Heart left ventricle (tissue), 16 donors: ENCODE data around the gene TMEM139. TPM values are rescaled to one million over a fixed set of nuclear protein-coding genes. Genes with fewer than 3 reads are reported as not detected.

Experiments used
- ATAC-seq, 4 donors: fragments of 200-7000 bp; cut with Tn5 transposase; one replicate each; pipeline ENCODE4 v1.9.1; 2020 to 2022; ENCODE audit warnings: moderate library complexity in 4 of 4, mild to moderate bottlenecking in 3 of 4, moderate number of reproducible peaks in 1 of 4
- DNase-seq, 5 donors: peaks; one replicate each; pipeline ENCODE4 v3.0.0-alpha.2; 2020
- H3K27ac ChIP-seq, 12 donors: fragments of 200-600 bp; sonication (generic) in 4 of 12; one replicate each; pipeline versions ENCODE4 v1.5.0 to v1.8.0; 2016 to 2022; ENCODE audit warnings: mild to moderate bottlenecking in 2 of 12
- H3K27me3 ChIP-seq, 9 donors: fragments of 200-600 bp; sonication (generic) in 2 of 9; one replicate each; pipeline versions ENCODE4 v1.5.1 to v1.8.0; 2016 to 2022; ENCODE audit warnings: mild to moderate bottlenecking in 3 of 9
- H3K36me3 ChIP-seq, 9 donors: fragments of 200-600 bp; sonication (generic) in 2 of 9; one replicate each; pipeline versions ENCODE4 v1.5.0 to v1.8.0; 2018 to 2022; ENCODE audit warnings: mild to moderate bottlenecking in 2 of 9
- H3K4me1 ChIP-seq, 12 donors: fragments of 200-600 bp; sonication (generic) in 4 of 12; one replicate each; pipeline versions ENCODE4 v1.5.0 to v1.8.0; 2016 to 2022; ENCODE audit warnings: mild to moderate bottlenecking in 3 of 12
- H3K4me3 ChIP-seq, 12 donors: fragments of 200-600 bp; sonication (generic) in 4 of 12; one replicate each; pipeline versions ENCODE4 v1.5.0 to v1.8.0; 2017 to 2022; ENCODE audit warnings: mild to moderate bottlenecking in 9 of 12, moderate library complexity in 4 of 12
- H3K9me3 ChIP-seq, 12 donors: fragments of 200-600 bp; sonication (generic) in 4 of 12; one replicate each; pipeline versions ENCODE4 v1.5.0 to v1.8.0; 2016 to 2022; ENCODE audit warnings: mild to moderate bottlenecking in 1 of 12
- CTCF ChIP-seq, 12 donors: fragments of 200-600 bp; sonication (generic) in 4 of 12; IDR thresholded peaks; one replicate each; pipeline versions ENCODE4 v1.5.0 to v1.8.0; 2018 to 2022; ENCODE audit warnings: antibody characterized with exemption in 12 of 12, mild to moderate bottlenecking in 5 of 12
- POLR2A ChIP-seq, 2 donors: fragments of 450-650 bp; IDR thresholded peaks; one replicate each; pipeline ENCODE4 v1.6.1; 2017; ENCODE audit warnings: antibody characterized with exemption in 2 of 2, mild to moderate bottlenecking in 2 of 2, moderate library complexity in 2 of 2
- WGBS, 4 donors: extraction: QIAGEN DNeasy Blood & Tissue Kit in 2 of 4; methylation state at CpG; one replicate each; pipeline versions ENCODE4 v1.1.5 to v1.1.7; 2013 to 2018; 5-methylcytosine and 5-hydroxymethylcytosine counted together
- intact Hi-C, 10 donors: fragments of 100-400 bp; cut with DNase I; formaldehyde crosslinking; loops; one replicate each; pipeline versions ENCODE4 v1.11.1 to v1.14.2; 2022
- polyA plus RNA-seq, 2 donors: library from polyadenylated mRNA; stranded (reverse); fragments of 200-250 nt; gene quantifications; one replicate each; pipeline ENCODE4 v1.2.3, GENCODE V29; 2013
- total RNA-seq, 9 donors: library from RNA; depleted of rRNA in 2 of 9; stranded (reverse); fragments of >200 nt in 2 of 9; fragmentation: NEBNext Ultra II Directional in 3 of 9; extraction: Animal tissue kit (Norgen Biotek cat#: 25700) in 3 of 9; gene quantifications; one replicate each; pipeline versions ENCODE4 v1.1.0 to v1.2.4, GENCODE V29; 2016 to 2023
- donor health status: ischemic (EF 13 %, LVEDD 7.1; RV severe dilation, severe dysfunction).
- donor health status: healthy with polysubstance abuse.
- donor health status: DM: no; HTN: yes; CAD: no.
- donor health status: DM: no; HTN: no; CAD: no.
- donor health status: ischemic (EF 25% LVEDD 6.9; RV normal size, moderate dysfunction).
- donor health status: ischemic (EF 25% LVEDD 5.7; RV mildly dilated, moderate dysfunction).
- donor health status: healthy.
- donor health status: DM: yes; HTN: yes; CAD: no.
- donor health status: ischemic (EF 35%, LVEDD 5.7; RV mildly dilated, moderate dysfunction).
- donor health status: nonischemic (EF 11% LVEDD 7.7; RV severe dilation, severe dysfunction).
- donor health status: DM: yes; HTN: yes; CAD: no.
- donor health status: PGD.
- donor health status: ischemic (EF 29% LVEDD 5.4; RV normal size, mild dysfunction).
- donor health status: nonischemic (EF 23%, LVEDD 6.1; RV moderate dilation, normal function).

The TMEM139 gene
- total and polyA plus RNA-seq, 11 donors = 4.1 to 23.5 (median 12.1) TPM

- 66 to 83% (median 73%) methylated on average over 5 of the region's 5 CpGs for WGBS, 4 donors
These were observed 15.5 kb upstream of the TMEM139 start for GRCh38 chr7:143269251-143269650.

GRCh38 chr7:143271240-143271639, 13.5 kb upstream of the TMEM139 start:
- H3K4me1 ChIP-seq = no peaks in the 10 kb centered on the region
- no peak for TF ChIP-seq CTCF (IDR thresholded peaks at IDR 0.05)
- TF ChIP-seq POLR2A (IDR thresholded peaks at IDR 0.05) = no peak
- H3K36me3 ChIP-seq = peaks cover 0 to 62% (median 40%) of the 10 kb centered on the region in 9 donors
- ATAC-seq (no peak), DNase-seq (no peak)
- no peak overlapping the region for H3K27ac ChIP-seq
- WGBS, 4 donors = 83 to 97% (median 89%) methylated on average over 1 of the region's 1 CpG
- H3K9me3 ChIP-seq = no peaks in the 10 kb centered on the region
- H3K4me3 ChIP-seq = no peak overlapping the region
- intact Hi-C loops = no loop called here
- no peaks in the 10 kb centered on the region for H3K27me3 ChIP-seq

More at GRCh38 chr7:143269251-143269650, 15.5 kb upstream of the TMEM139 start:
- Histone ChIP-seq H3K27me3 (no peaks in the 10 kb centered on the region), H3K36me3 (peaks cover 0 to 71% (median 40%) of the 10 kb centered on the region in 9 donors), H3K27ac (no peak overlapping the region), H3K4me3 (no peak overlapping the region), H3K4me1 (peaks cover under 1 to 19% (median 13%) of the 10 kb centered on the region in 12 donors), H3K9me3 (no peaks in the 10 kb centered on the region)
- ATAC-seq = no peak
- intact Hi-C loops = loop anchor here in 1 of 10 donors (10.0 kb wide), 1 partner anchor 106 kb away; no protein-coding TSS in a partner anchor
- TF ChIP-seq POLR2A (IDR thresholded peaks at IDR 0.05) = no peak
- no peak for TF ChIP-seq CTCF (IDR thresholded peaks at IDR 0.05)
- no peak for DNase-seq

- intact Hi-C loops = no loop called here
- TF ChIP-seq CTCF (IDR thresholded peaks at IDR 0.05) (no peak), POLR2A (IDR thresholded peaks at IDR 0.05) (no peak)
- no peak overlapping the region for H3K27ac ChIP-seq
- H3K4me3 ChIP-seq = no peak overlapping the region
- H3K27me3 ChIP-seq = no peaks in the 10 kb centered on the region
- H3K9me3 ChIP-seq = no peaks in the 10 kb centered on the region
- WGBS, 4 donors = 94 to 97% (median 95%) methylated on average over 2 of the region's 2 CpGs
- H3K4me1 ChIP-seq = no peaks in the 10 kb centered on the region
- ATAC-seq = no peak
- peaks cover 0 to 46% (median 26%) of the 10 kb centered on the region in 9 donors for H3K36me3 ChIP-seq
- DNase-seq = no peak
These were observed 11.9 kb upstream of the TMEM139 start for GRCh38 chr7:143272871-143273270.

- no peaks in the 10 kb centered on the region for H3K36me3 ChIP-seq
- no peaks in the 10 kb centered on the region for H3K9me3 ChIP-seq
- H3K4me1 ChIP-seq = peaks cover 0 to 38% (median 18%) of the 10 kb centered on the region in 12 donors
- DNase-seq (no peak), ATAC-seq (peak; percentile 28 to 81 (median 62))
- intact Hi-C loops = loop anchor here in 2 of 10 donors (10.0 kb wide), 1 partner anchor 105 kb away; the partner anchor contains the start of gene ZYX (in 2 of the 2)
- no peaks in the 10 kb centered on the region for H3K27me3 ChIP-seq
- TF ChIP-seq POLR2A (IDR thresholded peaks at IDR 0.05) = no peak
- TF ChIP-seq CTCF (IDR thresholded peaks at IDR 0.05) = no peak
- WGBS, 4 donors = 46 to 57% (median 53%) methylated on average over 8 of the region's 8 CpGs
- peak overlapping the region in 6 of 12 donors; percentile 7 to 29 (median 19) for H3K4me3 ChIP-seq
- H3K27ac ChIP-seq = peak overlapping the region; percentile 35 to 81 (median 56)
These were observed 5.3 kb upstream of the TMEM139 start for GRCh38 chr7:143279186-143280098.
